PC-3 (cell line): Measurements from ENCODE around the gene DNAJC5. TPM values are rescaled to one million over a fixed set of nuclear protein-coding genes. Genes with fewer than 3 reads are reported as not detected.

Source experiments
- ATAC-seq: fragments of 200-7000 bp; cut with Tn5 transposase; 2 replicates; pipeline ENCODE4 v1.9.1; 2020; ENCODE audit warnings: mild to moderate bottlenecking, moderate library complexity
- BruUV-seq: library from RNA; stranded (reverse); fragments of 400-500 nt; replicated peaks from 2 replicates; lab custom pipeline; 2021; lab: Mats Ljungman, UMichigan
- CTCF ChIA-PET: fragments of 300-600 bp; sonication (Branson Sonifier 250); formaldehyde crosslinking; loops from one replicate; lab custom pipeline; 2022; ENCODE audit warnings: antibody characterized with exemption; lab: Charles Lee
- POLR2A ChIA-PET: fragments of 300-600 bp; sonication (Branson Sonifier 250); formaldehyde crosslinking; loops from one replicate; lab custom pipeline; 2022; ENCODE audit warnings: antibody characterized with exemption; ENCODE audit not compliant: unreplicated experiment; lab: Charles Lee
- DNase-seq: peaks from one replicate; pipeline ENCODE4 v3.0.0-alpha.2; 2015
- H2AFZ ChIP-seq: fragments of 300-600 bp; sonication (generic); 2 replicates; pipeline ENCODE4 v1.6.0; 2016; ENCODE audit warnings: antibody characterized with exemption, low read length
- H3F3A ChIP-seq: fragments of 300-600 bp; sonication (generic); one replicate; pipeline ENCODE4 v1.6.0; 2017; ENCODE audit warnings: antibody characterized with exemption, low read length, control low read depth, mild to moderate bottlenecking; ENCODE audit not compliant: unreplicated experiment
- H3K27ac ChIP-seq: fragments of 300-600 bp; sonication (generic); 2 replicates; pipeline ENCODE4 v1.5.1; 2016; ENCODE audit warnings: mild to moderate bottlenecking, low read length
- H3K27me3 ChIP-seq: fragments of 300-600 bp; sonication (generic); 2 replicates; pipeline ENCODE4 v1.6.1; 2016; ENCODE audit warnings: low read length, mixed read lengths
- H3K36me3 ChIP-seq: fragments of 300-600 bp; sonication (generic); 2 replicates; pipeline ENCODE4 v1.6.1; 2016; ENCODE audit warnings: low read depth, mixed run types, low read length, mixed read lengths
- H3K4me1 ChIP-seq: fragments of 300-600 bp; sonication (generic); 2 replicates; pipeline ENCODE4 v1.5.1; 2016; ENCODE audit warnings: low read length; ENCODE audit not compliant: insufficient read depth
- H3K4me2 ChIP-seq: fragments of 300-600 bp; sonication (generic); 2 replicates; pipeline ENCODE4 v1.6.0; 2016; ENCODE audit warnings: low read length
- H3K4me3 ChIP-seq: fragments of 300-600 bp; sonication (generic); 2 replicates; pipeline ENCODE4 v1.5.1; 2016; ENCODE audit warnings: mild to moderate bottlenecking, low read length, mixed read lengths
- H3K79me2 ChIP-seq: fragments of 300-600 bp; sonication (generic); 2 replicates; pipeline ENCODE4 v1.6.1; 2017; ENCODE audit warnings: low read length, mixed read lengths
- H3K9ac ChIP-seq: fragments of 300-600 bp; sonication (generic); 2 replicates; pipeline ENCODE4 v1.6.0; 2016; ENCODE audit warnings: mild to moderate bottlenecking, low read length
- H3K9me2 ChIP-seq: fragments of 300-600 bp; sonication (generic); replicated peaks from 2 replicates; pipeline ENCODE4 v1.6.1; 2016; ENCODE audit warnings: mixed run types, low read length, mixed read lengths
- H3K9me3 ChIP-seq: fragments of 300-600 bp; sonication (generic); 2 replicates; pipeline ENCODE4 v1.6.1; 2016; ENCODE audit warnings: low read length, mixed read lengths
- H4K20me1 ChIP-seq: fragments of 300-600 bp; sonication (generic); 2 replicates; pipeline ENCODE4 v1.6.1; 2016; ENCODE audit warnings: low read length, mixed read lengths
- EZH2 ChIP-seq: fragments of 300-600 bp; sonication (generic); IDR thresholded peaks from one replicate; pipeline ENCODE4 v1.6.1; 2017; ENCODE audit warnings: antibody characterized with exemption, mild to moderate bottlenecking, low read length; ENCODE audit not compliant: unreplicated experiment
- EZH2phosphoT487 ChIP-seq: fragments of 300-600 bp; sonication (generic); IDR thresholded peaks from 2 replicates; pipeline ENCODE4 v1.6.1; 2018; ENCODE audit warnings: mild to moderate bottlenecking, antibody characterized with exemption, low read length, borderline replicate concordance
- intact Hi-C: fragments of 100-400 bp; cut with micrococcal nuclease; formaldehyde crosslinking; loops from 2 replicates; pipeline ENCODE4 v1.9.0; 2023
- total RNA-seq: library from RNA; depleted of rRNA; stranded (reverse); fragments of >200 nt; gene quantifications from 2 replicates; pipeline ENCODE4 v1.2.3, GENCODE V29; 2014
- TF ChIP-seq, protein P1 (sequence below): fragments of 300-600 bp; sonication (generic); conservative IDR thresholded peaks from 2 replicates; pipeline ENCODE4 v1.5.1; 2017; ENCODE audit warnings: antibody characterized with exemption, low read depth, mild to moderate bottlenecking, low read length

Gene DNAJC5
- total RNA-seq, 1 experiment from 2014 or later: 73.7 TPM

- no peak overlapping the region for H2AFZ ChIP-seq
- intact Hi-C loops: no loop called here
These were observed 45.1 kb downstream of the DNAJC5 start for GRCh38 chr20:63940071-63940471.

GRCh38 chr20:63940472-63941266 is 45.7 kb downstream of the DNAJC5 start:
- no peak overlapping the region for H3K4me3 ChIP-seq
- ATAC-seq (no peak), DNase-seq (no peak)
- no peak overlapping the region for H3K27ac ChIP-seq
- peaks cover 22% of the 10 kb centered on the region for H3K36me3 ChIP-seq
- TF ChIP-seq, protein P1, sequence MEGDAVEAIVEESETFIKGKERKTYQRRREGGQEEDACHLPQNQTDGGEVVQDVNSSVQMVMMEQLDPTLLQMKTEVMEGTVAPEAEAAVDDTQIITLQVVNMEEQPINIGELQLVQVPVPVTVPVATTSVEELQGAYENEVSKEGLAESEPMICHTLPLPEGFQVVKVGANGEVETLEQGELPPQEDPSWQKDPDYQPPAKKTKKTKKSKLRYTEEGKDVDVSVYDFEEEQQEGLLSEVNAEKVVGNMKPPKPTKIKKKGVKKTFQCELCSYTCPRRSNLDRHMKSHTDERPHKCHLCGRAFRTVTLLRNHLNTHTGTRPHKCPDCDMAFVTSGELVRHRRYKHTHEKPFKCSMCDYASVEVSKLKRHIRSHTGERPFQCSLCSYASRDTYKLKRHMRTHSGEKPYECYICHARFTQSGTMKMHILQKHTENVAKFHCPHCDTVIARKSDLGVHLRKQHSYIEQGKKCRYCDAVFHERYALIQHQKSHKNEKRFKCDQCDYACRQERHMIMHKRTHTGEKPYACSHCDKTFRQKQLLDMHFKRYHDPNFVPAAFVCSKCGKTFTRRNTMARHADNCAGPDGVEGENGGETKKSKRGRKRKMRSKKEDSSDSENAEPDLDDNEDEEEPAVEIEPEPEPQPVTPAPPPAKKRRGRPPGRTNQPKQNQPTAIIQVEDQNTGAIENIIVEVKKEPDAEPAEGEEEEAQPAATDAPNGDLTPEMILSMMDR: no peak
- TF ChIP-seq EZH2: no peak
- peaks cover 2% of the 10 kb centered on the region; the same call in 1 of the 2 replicates for H3K79me2 ChIP-seq
- H3K9me3 ChIP-seq: no peaks in the 10 kb centered on the region
- POLR2A ChIA-PET: no interaction called here
- no peaks in the 10 kb centered on the region for H3K27me3 ChIP-seq
- H4K20me1 ChIP-seq: peaks cover 16% of the 10 kb centered on the region; the same call in 1 of the 2 replicates
- H3K4me1 ChIP-seq: peaks cover 4% of the 10 kb centered on the region; the same call in 1 of the 2 replicates
- H3K4me2 ChIP-seq: no peak overlapping the region
- H3K9me2 ChIP-seq: no peaks in the 10 kb centered on the region
- peaks cover 9% of the 10 kb centered on the region for H3F3A ChIP-seq
- intact Hi-C loops: no loop called here
- no peak overlapping the region for H3K9ac ChIP-seq
- BruUV-seq: no TSS peak
- CTCF ChIA-PET: no interaction called here
- H2AFZ ChIP-seq: no peak overlapping the region

More at GRCh38 chr20:63940071-63940471, 45.1 kb downstream of the DNAJC5 start:
- H3K4me3 ChIP-seq: no peak overlapping the region
- DNase-seq (no peak), ATAC-seq (no peak)
- H3K27me3 ChIP-seq: no peaks in the 10 kb centered on the region
- ChIA-PET CTCF (no interaction called here), POLR2A (interaction anchor here (0.5 kb wide), 1 partner anchor 29 kb away, joined by 5 read pairs; no protein-coding TSS in a partner anchor)
- TF ChIP-seq, protein P1: no peak
- no peak for TF ChIP-seq EZH2
- TF ChIP-seq EZH2phosphoT487: no peak
- no peaks in the 10 kb centered on the region for H3K9me2 ChIP-seq
- no peak overlapping the region for H3K9ac ChIP-seq
- no peak overlapping the region for H3K27ac ChIP-seq
- H3K79me2 ChIP-seq: no peaks in the 10 kb centered on the region
- TSS peak; percentile 43 for BruUV-seq
- peaks cover 18% of the 10 kb centered on the region for H3K36me3 ChIP-seq
- peaks cover 9% of the 10 kb centered on the region for H3F3A ChIP-seq
- H3K9me3 ChIP-seq: no peaks in the 10 kb centered on the region
- no peak overlapping the region for H3K4me2 ChIP-seq
- H3K4me1 ChIP-seq: peaks cover 4% of the 10 kb centered on the region; the same call in 1 of the 2 replicates
- H4K20me1 ChIP-seq: peaks cover 16% of the 10 kb centered on the region; the same call in 1 of the 2 replicates
